Prostate gland (tissue), 2 donors: ENCODE measurements around the gene FNDC8.

Experiments used
- POLR2A ChIP-seq: fragments of 450-650 bp; IDR thresholded peaks from one replicate; pipeline ENCODE4 v1.6.1; 2016; ENCODE audit warnings: antibody characterized with exemption, mild to moderate bottlenecking
- POLR2AphosphoS5 ChIP-seq: sonication (generic); formaldehyde crosslinking; IDR thresholded peaks from one replicate; pipeline ENCODE4 v1.6.1; 2017; ENCODE audit warnings: antibody characterized with exemption
- TF ChIP-seq, protein P1 (sequence below), 4 experiments: fragments of 200-600 bp in 2 of 4; fragments of 450-650 bp in 2 of 4; sonication (generic) in 2 of 4; IDR thresholded peaks; 1 replicate in 3 of 4; 2 replicates in 1 of 4; pipeline ENCODE4 v1.5.1; 2016 to 2019; ENCODE audit warnings: antibody characterized with exemption in 4 of 4, mild to moderate bottlenecking in 2 of 4, moderate library complexity in 2 of 4

DNA sequence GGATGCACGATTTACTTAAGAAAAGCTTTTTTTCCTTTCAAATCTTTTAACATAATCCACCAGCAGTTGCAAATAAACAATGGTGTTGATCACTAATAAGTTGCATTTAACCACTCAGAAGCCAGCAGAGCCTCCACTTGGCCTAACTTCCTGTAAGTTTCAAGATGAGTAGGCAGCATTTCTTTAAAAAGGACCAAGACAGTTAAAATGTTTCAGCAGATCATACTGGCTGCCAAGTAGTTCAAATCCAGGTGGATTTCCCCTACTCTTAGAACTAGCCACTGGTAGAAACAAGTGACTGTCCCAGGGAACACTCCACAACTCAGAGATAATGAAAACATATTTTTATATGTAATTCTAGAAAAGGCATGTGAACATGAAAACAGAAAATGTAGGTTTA is 40.9 kb upstream of the FNDC8 start:
- TF ChIP-seq, protein P1, sequence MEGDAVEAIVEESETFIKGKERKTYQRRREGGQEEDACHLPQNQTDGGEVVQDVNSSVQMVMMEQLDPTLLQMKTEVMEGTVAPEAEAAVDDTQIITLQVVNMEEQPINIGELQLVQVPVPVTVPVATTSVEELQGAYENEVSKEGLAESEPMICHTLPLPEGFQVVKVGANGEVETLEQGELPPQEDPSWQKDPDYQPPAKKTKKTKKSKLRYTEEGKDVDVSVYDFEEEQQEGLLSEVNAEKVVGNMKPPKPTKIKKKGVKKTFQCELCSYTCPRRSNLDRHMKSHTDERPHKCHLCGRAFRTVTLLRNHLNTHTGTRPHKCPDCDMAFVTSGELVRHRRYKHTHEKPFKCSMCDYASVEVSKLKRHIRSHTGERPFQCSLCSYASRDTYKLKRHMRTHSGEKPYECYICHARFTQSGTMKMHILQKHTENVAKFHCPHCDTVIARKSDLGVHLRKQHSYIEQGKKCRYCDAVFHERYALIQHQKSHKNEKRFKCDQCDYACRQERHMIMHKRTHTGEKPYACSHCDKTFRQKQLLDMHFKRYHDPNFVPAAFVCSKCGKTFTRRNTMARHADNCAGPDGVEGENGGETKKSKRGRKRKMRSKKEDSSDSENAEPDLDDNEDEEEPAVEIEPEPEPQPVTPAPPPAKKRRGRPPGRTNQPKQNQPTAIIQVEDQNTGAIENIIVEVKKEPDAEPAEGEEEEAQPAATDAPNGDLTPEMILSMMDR (IDR thresholded peaks at IDR 0.05): no peak
- TF ChIP-seq POLR2A (no peak), POLR2AphosphoS5 (no peak)
